GM21423 (cell line): ENCODE data around the gene HOXC9.

Experiments used
- ATAC-seq: cut with Tn5 transposase; IDR thresholded peaks from one replicate; pipeline ENCODE4 v1.9.1; 2021; ENCODE audit warnings: mild to moderate bottlenecking, moderate library complexity; ENCODE audit not compliant: unreplicated experiment

The HOXC9 gene

GRCh38 chr12:53986686-53987483, 13.1 kb upstream of the HOXC9 start:
- ATAC-seq = no peak

DNA sequence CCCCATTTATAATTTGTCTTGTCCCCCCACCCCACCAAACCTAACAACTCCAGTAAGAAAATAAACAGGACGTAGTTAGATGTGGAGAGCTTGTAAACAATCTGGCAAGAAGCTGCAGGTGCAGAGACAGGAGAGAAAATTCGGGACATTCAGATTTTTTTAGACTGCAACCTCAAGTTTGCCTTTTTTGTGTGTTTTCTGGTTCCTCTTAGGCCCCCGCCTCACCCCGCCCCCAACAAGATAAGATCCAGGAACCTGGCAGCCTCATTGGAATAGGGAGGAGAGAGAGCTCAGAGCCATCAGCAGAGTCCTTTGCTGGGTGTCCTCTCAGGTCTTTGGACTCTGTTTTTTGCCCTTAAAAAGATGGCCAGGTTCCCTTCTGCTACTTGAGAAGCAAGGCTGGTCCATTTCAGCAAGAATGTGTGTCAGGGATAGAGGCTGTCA, 12.2 kb upstream of the HOXC9 start:
- no peak for ATAC-seq

DNA sequence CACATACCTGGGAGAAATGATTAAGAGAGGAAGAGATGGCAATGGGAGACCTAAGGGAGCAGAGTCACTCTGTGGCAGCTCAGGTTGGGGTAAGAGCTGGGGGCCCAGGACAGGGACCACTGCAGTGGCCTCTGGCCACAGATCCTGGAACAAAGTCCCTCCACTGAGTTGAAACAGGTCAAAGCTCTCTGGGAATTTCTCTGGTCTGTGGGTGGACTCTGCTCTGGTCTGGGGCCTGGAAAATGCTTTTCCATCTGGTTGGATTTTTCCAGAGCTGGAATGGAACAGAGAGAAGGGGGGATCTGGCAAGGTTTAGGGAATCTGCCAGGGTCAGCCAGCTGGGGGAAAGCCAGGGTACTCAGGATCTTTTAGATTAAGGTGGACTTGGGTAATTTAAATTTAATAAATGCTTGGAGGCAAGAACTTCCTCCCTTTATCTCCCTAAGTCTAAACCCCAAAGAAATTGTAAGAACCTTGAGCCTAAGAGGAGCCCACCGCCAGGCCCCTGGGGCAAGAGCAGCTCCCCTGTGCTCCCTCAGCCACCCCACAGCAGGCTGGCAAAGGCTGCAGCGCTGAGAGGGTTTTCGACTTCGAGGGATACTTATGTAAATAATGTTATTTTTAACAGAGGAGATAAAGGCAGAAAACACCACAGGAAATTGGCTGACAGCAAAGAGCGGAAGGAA, 11.3 kb upstream of the HOXC9 start:
- ATAC-seq = no peak

DNA sequence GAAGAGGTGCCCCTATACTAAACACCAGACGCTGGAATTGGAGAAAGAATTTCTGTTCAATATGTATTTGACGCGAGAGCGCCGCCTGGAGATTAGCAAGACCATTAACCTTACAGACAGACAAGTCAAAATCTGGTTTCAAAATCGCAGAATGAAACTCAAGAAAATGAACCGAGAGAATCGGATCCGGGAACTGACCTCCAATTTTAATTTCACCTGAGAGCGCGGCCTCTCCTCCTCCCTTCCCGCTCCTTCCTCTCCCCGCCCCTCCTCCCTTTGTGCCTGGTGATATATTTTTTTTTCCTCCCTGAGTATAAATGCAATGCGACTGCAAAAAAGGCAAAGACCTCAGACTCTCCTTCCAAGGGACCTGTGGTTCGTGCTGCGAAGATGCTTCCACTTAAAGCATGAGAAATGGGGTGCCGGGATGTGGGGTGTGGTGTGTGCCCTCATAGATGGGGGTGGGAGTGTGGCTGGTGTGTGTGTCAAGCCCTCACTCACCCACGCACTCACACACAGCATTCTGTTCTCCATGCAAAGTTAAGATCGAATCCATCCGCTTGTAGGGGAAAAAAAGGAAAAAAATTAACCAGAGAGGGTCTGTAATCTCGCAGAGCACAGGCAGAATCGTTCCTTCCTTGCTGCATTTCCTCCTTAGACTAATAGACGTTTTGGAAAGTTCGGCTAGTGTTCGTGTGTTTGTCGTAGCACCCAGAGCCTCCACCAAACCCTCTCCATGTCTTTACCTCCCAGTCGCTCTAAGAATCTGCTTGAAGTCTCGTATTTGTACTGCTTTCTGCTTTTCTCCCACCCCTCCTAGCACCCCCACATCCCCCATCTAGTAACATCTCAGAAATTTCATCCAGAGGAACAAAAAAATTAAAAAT, 10.5 kb upstream of the HOXC9 start:
- ATAC-seq = no peak

DNA sequence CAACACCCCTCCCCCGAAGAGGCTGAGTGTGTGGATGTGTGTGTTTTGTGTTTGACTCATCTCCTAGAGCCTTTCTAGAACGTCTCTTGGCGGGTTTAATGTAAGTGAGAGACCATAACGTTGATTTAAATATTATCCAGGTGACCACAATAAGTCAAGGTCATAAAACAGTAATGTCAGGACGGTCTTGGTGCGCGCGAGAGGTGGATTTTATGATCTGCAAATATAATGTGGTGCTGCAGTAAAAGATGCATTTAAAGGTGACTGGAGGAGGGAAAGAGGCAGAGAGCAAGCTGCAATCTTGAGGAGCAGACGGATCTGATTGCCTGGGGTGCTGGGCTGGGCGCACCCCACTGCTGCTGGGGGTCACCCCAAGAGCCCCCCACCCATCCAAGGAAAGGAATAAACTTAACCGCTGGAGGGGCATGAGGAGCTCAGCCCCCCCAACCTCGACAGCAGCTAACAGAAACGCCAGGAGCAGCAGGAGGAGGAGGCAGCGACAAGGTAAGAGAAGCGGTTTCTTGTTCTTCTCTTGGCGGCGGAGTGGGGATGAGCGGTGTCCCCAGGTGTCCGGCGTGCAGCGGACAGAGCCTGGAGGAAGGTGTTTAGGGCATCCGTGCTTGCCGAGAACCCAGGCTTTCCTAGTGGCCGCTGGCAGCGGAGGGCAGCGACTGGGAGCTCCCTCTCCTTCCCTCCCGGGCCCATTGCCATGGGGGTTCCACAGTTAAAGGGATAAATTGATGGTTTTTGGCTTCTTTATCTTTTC, 9.5 kb upstream of the HOXC9 start:
- ATAC-seq = no peak

- no peak for ATAC-seq
Measured at GRCh38 chr12:53991077-53991460, 8.9 kb upstream of the HOXC9 start.

GRCh38 chr12:53992377-53992889, 7.5 kb upstream of the HOXC9 start:
- no peak for ATAC-seq

DNA sequence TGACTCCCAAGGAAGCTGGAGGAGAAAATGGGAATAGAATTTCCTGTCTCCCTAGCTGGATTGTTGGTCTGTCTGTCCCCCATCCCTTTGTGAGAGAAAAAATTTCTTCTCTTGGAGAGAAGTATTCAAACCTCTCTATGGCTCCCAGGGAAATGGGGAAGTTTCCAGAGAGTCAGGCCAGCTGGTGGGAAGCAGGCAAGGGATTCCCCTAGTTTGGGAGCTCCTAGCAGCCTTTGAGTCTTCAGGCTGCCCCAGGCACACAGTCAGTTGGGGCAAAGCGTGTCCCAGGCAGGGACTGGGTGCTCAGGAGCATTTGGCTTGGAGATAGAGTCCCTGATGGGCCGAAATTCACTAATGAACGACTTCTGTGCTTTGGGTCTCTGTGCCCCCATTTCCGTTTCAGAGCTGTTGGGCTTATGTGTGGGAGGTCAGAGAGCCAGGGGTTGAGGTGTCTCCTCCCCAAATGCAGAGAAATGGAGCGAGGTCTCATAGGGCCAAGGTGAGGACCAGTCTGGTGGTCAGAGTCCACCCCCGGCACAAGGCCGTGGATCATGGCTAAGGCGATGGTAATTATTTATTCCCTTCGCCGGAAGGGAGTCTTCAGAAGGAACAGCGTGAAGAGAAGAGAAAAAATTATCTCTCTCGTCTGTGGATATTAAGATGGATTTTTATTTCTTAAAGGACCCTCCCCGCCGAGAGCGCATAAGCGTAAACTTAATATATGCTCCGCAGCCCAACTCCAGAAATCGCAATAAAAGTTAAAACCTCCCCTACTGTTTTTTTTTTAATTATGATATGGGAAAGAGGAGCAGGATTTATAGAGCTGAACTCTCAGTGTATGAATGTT, 6.6 kb upstream of the HOXC9 start:
- ATAC-seq = no peak

DNA sequence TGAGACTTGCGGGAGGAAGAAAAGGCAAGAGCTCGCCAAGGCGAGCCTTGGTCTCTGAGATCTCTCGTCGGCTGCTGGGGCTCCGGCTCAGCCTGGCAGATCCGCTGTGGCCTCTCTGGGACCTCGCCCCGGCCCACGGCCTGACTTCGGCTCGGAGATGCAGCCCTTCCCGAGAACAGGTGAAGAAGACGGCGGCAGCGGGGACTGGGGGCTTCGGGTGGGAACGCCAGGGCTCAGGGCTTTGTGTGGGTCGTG, 6.0 kb upstream of the HOXC9 start:
- ATAC-seq = no peak

GRCh38 chr12:53994264-53995001, 5.5 kb upstream of the HOXC9 start:
- ATAC-seq = no peak

DNA sequence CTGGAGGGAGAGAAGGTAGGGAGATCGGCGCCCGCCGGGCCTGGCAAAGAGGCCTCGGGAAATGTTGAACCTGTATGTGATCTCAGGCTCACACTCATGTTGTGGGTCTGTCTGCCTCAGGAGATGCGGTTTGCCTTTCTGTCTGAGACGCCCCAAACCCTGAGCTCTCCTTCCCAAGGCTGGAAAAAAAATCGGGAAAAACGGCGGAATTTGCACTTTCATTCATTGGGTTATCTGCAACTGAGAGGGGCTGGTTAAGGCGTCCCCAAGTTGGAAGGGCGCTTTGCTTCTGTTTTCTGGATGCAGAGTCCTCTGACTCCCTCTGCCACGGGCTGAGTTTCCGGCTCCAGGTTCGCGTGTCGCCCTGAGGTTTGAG, 5.0 kb upstream of the HOXC9 start:
- no peak for ATAC-seq

DNA sequence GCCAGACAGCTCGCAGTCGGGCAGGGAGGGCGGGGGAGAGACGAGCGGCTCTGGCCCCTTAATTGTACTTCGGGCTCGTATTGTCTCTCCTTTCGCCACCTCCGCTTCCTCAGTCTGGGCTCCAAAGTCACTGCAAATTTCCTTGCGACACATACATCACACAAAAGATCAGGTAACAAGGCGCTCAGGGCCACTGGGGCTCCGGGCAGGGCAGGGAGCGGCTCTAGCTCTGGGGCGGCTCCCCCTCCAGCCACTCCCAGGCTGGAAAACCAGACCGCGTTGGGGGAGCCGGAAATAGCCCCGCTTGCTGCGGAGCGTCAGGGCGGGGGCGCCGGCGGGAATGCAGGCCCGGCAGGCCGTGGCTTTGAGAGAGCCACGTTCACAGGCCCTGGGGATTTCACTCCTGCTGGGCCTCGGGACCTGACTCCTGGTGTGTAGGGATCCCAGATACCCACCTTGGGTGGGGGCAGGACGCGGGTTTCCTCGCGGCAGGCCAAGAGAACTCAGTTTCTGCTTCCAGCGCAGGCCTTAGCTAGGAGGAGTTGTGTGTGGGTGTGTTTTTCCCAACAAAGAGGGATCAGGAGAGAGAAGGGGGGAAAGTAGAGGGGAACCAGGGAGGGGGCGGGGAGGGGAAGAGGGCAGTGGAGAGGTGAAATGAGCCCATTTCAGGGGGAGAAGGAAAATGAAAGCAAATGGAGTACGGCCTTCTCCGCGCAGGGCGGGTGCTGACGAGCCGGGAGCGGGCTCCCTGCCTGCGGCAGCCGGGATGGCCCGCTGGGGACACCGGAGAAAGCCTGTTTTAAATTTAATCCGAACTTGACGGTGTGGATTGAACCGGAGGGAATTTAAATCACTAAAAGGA, 4.4 kb upstream of the HOXC9 start:
- no peak for ATAC-seq

GRCh38 chr12:53996240-53997203, 3.4 kb upstream of the HOXC9 start:
- no peak for ATAC-seq

DNA sequence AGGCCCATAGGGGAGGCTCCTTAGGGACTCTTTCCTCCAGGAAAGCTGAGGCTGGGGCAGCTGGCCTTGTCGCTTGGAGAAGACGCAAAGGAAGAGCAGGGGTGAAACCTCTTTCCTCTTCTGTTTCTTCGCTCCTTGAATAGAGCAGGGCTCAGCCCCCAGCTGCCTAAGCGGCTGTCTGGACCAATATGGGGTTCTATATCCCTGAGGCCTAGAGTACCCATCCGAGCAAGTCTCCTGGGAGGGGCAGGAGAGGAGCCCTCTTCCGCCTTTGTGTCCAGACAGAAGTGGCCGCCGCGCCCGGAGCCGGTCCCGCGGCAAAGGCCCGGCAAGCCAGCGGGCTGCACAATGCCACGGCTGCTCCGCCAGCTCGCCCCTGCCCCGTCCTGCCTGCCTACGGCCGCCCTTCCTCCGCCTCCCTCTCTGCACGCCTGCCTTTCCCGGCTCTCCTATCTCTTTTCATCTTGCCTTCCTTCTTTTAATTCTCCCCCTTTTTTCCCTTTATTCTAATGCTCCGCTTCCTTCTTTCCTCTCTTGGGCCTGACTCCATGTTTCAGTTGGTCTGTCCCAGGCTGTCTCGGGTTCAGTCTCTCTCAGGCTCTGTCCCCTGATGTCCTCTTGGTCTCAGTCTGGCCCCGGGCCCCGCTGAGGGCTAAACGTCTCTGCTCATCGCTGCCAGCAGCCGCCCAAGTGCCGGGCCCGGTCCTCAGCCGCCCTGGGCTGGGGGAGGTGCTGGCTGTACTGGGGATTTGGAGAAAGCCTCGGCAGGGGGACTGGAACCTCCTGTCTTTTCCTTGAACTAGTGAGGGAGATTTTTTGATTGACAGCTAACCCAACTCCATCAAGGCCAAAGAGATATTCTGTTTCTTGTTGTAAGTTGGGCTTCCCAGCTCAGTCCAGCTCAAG, 2.5 kb upstream of the HOXC9 start:
- no peak for ATAC-seq

GRCh38 chr12:53998110-53998899, 1.7 kb upstream of the HOXC9 start:
- no peak for ATAC-seq

GRCh38 chr12:53998900-53999236, 1.1 kb upstream of the HOXC9 start:
- no peak for ATAC-seq
